Stimulated activated CD8-positive, alpha-beta memory T cell treated with anti-CD3 and anti-CD28 coated beads, Interleukin-4, amount 100 ng/mL, for 48 hours (primary cell): Measurements from ENCODE around the gene YBX2.

ENCODE experiments used
- DNase-seq: peaks from one replicate; pipeline ENCODE4 v3.0.0-alpha.2; 2020

The YBX2 gene

DNA sequence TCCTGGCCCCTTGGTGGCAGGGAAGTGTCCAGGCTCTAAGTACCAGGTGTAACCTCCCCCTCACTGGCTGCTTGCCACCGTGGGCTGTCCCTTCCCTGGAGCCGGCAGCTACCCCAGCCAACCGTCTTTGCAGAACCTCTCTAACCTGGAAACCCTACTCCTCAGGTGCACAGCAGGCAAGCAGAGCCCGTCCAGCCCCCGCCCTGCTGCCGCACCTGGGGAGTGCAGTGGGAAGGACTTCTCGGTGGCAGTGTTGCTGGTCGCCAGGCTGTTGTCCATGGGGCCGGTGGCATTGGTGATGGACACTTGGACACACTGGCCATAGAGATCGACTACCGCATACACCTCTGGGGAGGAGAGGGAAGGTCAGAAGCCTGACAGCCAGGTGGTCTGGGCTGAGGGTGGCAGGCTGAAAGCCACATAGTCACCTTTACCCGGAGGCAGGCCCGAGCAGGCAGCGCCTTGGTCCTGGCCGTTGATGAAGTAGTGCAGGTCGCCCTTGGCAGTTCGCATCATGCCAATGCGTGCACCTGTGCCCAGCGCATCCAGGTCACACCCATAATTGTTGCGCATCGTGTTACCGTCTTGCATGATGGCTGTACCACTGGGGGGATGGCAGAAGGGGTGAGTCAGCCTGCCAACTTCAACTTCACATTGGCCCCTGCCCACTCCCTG lies 28.2 kb upstream of the YBX2 start:
- no peak for DNase-seq

DNA sequence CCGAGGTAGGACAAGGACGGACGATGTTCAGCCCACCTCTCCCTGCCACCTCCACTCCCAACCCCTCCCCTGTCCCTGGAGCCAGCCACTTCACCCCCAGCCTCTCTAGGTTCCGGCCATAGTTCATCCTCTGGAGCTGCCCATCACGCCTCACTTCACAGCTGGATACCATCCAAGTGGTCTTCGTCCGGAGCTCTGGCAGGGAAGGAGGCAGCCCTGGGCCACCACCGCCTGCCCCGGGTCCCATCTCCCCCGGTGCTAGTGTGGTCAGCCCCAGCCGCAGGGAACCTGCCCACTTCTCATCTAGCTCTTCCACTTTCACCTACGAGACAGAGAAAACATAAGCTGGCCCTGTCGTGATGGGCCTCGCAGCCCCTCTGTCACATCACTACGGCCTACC lies 27.0 kb upstream of the YBX2 start:
- DNase-seq: no peak

DNA sequence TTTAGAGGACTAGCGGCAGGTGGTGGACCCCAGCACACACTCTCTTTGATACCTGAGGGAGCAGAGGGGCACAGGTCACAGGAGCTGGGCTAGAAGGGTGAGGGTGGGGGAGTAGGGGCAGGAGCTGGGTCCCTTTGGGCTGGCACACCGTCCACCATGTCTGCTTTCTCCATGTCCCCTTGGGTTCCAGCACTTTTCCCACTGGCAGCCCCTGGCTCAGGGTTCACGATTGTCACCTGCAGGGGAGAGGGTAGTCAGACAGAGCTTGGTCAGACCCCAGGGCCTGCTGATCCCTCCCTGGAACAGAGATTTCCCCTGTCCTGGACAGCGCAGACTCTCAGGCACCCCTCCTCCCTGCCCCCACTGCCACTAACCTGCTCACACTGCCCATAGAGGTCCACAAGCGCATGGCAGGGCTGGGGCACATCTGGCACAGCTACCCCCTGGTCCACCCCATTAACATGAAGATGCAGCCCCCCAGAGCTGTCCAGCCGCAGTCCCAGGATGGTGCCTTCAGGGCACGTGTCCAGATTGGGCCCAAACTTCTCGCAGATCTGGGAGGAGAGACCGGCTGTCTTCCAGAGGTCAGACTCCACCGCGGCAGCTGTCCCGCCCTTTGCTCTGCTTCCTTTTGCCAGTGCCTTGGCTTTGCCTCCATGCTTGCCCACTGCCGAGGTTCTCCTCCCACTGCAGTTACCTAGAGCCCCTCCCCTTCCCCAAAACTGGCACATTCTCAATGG lies 23.9 kb upstream of the YBX2 start:
- no peak for DNase-seq

DNA sequence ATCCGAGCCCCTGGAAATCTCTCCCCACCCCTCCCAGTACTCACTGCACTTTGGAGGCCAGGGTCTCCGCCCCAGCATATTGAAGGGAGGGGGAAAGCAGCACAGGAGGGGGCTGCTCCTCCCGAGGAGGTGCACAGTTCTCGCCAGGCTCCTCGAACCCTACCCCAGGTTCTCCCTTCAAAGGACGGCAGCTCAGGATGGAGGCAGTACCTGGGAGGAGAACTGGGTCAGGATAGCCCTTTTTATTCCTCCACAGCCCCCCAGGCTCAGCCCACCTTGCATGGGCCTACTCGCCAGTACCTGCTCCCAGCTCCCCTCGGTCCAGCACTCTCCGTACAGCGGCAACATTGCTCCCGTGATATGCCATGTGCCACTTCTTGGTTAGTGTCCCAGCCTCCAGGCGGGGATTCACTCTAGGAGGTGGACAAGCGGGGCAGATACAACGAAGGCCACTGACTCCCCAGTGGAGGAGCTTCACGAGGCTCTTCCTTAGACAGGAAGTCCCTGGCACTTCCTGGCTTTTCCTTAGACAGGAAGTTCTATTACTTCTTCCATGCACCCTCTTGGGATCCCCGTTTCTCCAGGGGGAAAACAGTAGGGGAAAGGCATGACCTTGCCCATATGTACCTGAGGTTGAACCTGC lies 22.8 kb upstream of the YBX2 start:
- DNase-seq: no peak

DNA sequence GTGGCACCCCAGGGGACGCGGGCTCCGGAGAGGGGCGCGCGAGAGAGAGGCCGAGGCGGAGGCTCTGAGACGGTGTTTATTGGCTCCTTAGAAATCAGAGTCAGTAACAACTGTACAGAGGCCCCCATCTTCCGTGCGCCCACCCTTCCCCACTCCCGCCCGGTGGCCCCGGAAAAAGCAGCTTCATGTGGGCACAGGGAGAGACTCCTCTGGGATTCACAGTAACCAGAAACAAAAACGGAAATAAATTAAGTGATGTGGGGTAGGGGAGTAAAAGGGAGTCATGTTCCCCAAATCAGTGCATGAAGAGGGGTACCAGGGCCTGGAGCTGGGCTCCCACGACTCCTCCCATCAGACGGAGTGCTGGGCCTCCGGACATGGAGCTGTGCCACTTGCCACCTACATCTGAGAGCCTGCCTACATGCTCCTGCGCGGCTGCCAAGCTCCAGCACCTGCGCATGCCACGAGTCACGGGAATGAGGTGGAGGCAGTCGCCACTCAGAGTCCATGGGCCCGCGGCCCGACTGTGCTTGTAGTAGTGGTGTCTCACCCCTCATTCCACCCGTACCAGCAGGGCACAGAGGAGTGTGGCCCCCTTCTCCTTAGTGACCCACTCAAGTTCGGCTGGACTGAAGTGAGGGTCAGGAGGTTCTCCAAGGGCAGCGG lies 21.3 kb upstream of the YBX2 start:
- no peak for DNase-seq

DNA sequence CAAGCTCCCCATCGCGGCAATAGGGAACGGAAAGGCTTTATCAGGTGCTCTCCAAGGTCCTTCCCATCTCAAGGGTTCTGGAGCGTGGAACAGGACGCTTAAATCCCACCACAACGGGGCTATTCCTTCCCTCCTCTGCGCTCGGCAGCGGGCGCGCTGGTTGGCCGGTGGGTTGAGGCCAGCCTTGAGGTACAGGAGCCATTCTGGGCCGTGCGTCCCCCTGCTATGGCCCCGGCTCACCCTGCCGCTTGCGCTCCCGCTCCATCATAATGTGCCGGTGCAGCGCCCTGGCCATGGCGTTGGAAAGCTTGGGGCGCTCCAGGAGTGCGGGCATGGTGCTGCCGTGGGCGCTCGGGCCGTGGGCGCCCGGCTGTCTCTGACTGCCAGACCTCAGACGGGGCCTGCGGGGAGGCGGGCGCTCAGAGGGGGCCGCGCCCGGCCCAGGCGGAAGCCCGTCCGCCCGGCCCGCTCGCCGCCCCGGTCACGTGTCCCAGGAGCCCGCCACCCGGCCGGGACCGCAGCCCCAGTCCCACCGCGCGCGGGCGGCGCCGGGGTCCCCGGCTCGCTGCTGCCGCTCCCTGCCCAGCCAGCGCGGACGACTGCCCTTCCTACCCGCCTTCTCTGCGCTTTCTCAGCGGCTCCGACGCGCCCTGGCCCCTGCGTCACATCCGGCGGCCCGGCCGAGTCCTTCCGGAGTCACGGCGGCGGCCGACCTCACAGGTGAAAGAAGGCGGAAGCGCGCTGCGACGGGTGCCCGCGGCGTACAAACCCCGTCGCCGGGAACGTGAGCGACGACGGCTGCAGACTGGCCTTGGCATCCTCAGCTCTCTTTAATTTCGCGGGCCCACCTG lies 20.5 kb upstream of the YBX2 start, which contains the start of gene GPS2:
TSS of gene GPS2 (minus strand) at position 642 of the 851 bp plus-strand sequence. CDS start at position 334, 308 bp downstream.
- DNase-seq: peak; percentile 96

DNA sequence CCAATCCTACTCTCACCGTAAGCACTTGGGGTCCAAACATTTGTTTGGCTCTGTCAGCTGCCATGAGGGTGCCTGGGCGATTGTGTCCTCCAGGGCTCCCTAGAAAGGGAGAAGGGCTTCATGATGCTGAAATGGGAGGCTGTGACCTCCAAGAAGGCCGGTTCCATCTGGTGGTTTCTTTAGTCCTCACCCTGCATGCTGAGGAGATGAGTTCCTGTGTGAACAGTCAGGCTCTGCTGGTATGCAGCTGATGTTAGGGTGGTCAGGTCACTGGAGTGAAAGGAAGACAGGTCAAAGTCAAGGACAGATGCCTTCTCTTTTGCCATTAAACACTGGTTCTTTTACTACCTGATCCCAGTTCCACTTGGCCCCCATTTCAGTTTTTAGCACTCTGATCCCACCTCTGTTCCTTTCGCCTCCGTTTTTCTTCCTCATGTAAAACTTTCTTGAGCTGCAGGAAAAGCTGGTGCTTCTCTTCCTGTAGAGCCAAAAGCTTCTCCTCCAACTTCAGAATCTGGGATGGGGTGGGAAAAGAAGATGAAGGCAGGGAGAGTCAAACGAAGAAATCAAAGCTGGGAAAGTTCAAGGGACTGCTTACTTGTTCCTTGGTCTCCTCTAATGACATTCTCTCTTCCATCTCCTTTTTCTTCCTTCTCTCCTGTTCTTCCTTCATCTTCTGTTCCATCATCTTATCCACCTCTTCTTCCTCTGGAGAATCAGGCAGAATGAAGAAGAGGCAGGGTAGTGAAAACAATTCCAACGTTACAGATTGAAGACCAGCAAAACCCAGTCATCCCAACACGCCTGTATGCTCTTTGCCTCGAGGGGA lies 19.7 kb upstream of the YBX2 start:
- DNase-seq: peak; percentile 45

DNA sequence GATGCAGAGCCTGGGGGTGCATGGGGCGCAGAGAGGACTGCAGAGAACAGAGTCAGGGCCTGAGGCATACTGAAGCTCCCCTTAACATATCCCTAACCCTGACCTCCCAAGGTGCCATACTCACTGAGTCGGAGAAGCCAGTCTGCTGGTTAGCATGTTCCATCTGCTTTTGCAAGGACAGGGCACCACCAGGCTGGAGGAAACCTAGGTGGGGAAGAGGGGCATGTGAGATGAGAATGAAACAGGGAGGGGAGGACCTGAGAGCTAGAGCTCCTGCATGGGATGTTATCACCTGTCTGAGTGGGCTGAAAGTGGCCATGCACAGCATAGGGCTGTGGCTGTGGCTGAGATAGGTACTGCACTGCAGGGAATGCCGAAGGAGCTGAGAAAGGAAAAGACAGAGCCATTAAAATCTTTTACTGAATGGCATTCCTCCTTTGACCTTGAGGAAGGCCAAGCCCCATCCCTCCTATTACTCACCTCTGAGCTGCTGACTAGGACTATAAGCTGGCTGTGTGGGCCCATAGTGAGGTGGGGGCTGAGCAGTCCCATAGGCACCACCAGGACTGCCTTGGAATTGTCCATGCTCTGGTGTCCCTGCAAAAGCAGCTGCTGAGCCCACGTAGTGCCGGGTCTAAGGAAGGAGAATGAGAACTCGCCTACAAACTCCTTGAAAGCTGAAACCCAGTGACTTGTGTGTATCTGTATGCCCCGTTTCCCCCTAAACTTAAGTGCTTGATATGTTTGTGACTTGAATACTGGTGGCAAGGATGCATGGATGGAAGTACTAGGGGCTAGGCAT lies 18.9 kb upstream of the YBX2 start:
- DNase-seq: peak; percentile 49

DNA sequence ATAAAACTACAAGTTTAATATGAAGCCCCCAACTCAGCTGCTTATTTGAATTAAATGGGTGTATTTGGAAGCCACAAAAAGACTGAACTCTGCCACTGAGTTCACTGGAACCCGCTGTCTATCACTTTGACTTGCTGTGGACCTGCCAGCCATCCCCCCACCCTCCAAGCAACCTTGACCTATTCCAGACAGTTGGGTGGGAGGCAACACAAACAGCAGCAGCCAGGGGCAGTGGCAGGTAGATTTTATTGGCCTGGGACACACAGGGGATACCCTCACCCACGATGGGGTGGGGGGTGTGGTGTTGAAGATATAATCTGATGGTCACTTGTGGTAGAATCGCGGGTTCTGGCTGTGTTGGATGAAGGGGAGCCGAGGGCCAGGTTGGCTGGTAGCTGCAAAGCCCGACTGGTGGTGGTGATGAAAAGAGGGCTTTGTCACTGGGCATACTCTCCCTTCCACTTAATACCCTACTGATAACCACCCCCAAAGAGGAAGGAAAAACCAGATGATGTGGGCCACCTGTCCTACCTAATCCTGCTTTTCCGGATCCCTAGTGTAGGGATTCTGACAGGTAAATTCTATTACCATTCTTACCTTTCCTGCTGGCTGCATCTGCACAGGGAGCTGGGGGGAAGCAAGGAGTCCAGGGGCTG lies 18.1 kb upstream of the YBX2 start:
- no peak for DNase-seq

DNA sequence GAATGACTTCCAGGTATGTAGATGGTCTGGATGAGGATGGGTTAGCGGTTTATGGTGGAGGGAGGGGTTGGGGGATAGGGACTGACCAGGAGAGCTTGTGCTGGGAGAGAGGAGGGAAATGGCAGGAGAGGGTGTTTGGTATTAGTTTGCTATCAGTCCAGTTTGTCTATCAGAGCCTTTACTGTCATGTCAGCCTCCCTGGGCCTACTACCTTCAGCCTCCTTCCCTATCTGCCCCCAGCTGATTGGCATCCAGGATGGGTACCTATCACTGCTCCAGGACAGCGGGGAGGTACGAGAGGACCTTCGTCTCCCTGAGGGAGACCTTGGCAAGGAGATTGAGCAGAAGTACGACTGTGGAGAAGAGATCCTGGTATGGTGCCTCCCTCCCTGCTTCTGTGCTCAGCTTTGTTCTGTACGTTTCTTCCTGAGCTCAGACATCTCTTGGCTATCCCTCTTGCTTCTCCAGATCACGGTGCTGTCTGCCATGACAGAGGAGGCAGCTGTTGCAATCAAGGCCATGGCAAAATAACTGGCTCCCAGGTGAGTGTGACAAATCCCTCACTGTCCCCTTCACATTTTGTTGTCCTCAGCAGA lies 16.8 kb upstream of the YBX2 start:
- DNase-seq: no peak

DNA sequence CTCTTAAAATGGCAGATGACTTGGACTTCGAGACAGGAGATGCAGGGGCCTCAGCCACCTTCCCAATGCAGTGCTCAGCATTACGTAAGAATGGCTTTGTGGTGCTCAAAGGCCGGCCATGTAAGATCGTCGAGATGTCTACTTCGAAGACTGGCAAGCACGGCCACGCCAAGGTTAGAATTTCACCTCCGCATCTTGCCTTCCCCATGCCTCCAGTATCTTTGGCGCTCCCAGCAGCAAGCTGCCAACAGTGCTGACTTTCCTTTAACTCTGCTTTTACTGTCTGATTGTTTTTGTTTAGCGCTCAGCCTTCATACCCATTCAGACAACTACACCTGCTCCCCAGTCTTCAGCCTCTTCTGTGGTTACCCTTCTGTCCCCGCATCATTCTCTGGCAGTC lies 15.2 kb upstream of the YBX2 start:
- DNase-seq: no peak

DNA sequence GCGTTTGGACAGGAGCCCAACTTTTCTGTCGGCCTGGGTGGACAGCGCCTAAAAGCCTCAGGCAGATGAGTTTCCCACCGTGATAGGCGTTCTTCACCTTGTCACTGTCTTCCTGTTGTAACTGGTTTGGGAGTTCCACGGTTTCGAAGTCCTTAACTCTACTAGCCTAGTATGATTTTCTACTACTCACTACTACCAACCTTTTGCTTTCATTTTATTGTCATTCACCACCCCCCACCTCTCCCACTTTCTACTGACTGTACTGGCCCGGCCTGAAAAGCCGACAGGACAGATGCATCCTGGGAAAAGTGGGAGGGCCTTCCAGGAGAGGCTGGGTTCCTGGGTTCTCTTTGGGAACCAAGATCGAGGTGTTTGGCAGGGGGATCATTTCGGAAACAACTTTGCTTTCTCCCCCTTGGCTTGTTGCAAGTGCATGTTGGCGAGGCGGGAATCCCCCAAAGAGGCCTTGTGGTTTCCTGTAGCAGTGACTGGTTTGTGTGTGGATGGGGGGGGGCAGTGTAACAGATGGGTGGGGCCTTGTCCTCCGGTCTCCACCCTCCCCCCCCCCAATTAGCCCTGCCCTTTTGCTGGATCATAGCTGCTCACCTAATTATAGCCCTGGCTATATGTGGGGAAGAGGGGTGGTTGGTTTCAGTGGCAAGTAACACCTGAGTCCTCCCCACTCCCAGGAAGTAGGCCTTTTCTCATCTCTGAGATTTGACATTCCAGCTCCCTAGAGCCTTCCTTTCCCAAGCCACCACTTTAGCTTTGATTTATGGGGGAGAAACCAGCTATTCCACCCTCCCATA lies 14.4 kb upstream of the YBX2 start:
- peak; percentile 83 for DNase-seq

DNA sequence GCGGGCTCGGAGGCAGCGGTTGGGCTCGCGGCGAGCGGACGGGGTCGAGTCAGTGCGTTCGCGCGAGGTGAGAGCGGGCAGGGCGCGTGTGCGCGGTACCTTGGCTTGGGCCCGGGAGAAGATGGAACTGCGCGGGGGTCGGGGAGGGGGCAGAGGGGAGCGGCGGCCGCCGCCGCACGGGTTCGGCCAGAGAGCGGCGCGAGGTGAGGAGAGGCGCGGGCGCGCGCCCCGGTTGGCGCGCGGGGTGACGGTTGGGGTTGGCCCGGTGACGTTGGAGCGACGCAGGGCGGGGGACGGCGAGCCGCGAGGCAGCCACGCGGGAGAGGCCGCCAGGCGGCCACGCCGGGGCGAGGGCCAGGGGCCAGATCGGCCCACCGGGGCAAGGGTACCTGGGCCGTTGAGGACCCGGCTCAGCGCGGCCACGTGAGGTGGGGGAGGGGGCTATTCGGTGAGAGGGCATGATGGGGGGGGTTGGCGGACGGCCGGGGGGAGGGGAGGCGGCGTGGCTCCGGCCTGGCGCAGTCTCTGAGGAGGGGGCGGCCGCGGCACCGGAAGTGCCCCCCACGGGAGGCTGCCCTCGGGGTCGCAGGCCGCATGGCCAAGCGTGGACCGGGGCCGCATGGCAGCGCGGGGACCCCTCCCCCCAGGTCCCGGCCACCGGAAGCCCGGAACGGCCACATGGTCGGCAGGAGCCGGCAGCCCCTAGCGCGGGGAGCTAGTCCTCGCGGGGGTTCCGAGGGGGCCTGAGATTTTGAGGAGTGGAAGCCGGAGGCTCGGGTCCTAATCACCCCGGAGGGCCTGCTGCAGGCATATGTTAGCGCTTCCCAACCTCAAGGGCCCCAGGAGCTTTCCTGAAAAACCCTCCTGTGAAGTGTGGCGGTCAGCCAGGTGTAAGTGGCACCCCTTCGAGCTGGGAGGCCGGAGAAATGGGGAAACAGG lies 13.5 kb upstream of the YBX2 start:
- DNase-seq: peak; percentile 58

DNA sequence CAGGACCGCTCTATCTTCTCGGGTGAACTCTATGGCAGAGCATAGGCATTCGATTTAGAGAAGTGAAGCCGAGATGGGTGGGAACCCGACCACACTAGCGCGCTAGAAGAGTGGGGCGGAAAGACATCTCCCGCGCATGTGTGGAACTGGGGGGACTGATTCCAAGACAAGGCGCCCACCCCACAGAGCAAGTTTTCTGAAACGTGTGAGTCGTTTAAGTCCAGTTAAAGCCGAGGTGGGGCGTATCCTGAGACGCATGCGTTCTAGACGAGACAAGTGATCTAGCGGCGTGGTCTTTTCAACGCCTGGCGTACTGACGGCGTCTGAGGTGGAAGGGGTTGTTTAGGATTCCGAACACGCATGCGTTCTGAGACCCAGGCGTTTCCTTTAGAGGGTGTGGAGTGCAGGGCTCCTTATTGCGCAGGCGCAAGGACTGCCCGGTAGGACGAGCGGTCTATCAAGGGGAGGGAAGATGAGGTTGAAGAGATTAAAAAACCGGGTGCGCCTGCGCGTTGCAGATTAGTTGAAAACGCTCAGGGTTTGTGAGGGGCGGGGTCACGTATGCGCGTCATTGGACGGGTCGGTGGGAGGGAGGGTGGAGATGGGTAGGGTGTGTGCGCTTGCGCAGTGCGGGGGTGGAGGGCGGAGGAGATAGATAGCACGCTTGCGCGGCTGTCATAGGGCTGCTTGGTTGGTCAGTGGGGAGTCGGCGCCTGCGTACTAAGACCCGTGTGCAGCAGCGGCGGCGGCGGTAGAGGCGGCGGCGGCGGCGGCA lies 12.7 kb upstream of the YBX2 start, which contains the start of gene EIF5A:
TSS of gene EIF5A (plus strand) at position 718 of the 775 bp plus-strand sequence. CDS start 2,008 bp downstream, outside the sequence.
- peak; percentile 100 for DNase-seq

DNA sequence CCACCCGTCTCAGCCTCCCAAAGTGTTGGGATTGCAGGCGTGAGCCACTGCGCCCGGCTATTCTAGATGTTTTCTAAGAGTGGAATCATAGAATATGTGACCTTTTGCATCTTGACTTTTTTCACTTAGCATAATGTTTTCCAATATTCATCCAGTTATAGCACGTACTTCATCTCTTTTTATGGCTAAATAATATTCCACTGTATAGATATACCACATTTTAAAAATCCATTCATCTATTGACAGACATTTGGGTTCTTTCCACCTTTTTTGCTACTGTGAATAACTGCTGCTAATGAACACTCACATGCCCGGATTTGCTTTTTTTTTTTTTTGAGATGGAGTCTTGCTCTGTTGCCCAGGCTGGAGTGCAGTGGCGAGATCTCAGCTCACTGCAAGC lies 9.7 kb upstream of the YBX2 start:
- DNase-seq: no peak

DNA sequence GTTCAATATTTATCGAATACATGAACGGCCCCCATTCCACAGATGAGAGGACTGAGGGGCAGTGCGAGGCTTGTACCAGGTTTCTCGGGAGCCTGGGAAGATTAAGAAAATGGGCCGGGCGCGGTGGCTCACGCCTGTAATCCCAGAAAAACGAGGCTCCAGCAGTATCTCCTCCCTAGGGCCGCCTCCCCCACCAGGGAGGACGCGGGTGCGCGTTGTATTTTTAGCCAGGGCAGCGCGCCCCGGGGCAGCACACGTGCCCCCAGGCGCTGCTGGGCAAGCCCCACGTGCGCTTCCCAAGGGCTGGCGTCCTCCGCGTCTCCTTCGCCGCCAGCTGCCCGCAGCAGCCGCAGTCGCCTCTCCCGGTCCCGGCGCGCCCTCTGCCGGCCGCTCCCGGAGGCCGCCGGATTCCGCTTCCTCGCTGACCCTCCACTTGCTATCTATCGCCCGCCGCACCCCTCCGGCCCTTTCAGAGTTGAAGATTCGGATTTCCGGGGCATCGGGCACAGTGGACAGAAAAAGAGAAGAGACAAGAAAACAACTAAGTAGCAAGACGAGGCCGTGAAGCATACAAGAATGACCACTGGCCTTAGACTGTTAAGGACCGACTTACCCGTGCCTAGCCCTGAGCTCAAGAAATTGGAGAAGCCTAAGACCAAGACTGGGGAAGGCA lies 1.9 kb upstream of the YBX2 start:
- peak; percentile 84 for DNase-seq
